DND-41 (cell line): ENCODE measurements around the gene RABGAP1L.

Experiments
- ATAC-seq: fragments of 200-7000 bp; cut with Tn5 transposase; 3 replicates; pipeline ENCODE4 v1.9.1; 2021; ENCODE audit warnings: low read depth; ENCODE audit not compliant: insufficient read depth
- DNase-seq: peaks from one replicate; pipeline ENCODE4 v3.0.0-alpha.2; 2020
- H2AFZ ChIP-seq: 2 replicates; pipeline ENCODE4 v1.6.0; 2012; ENCODE audit warnings: low read depth, low read length
- H3K27ac ChIP-seq: 2 replicates; pipeline ENCODE4 v1.5.1; 2012; ENCODE audit warnings: low read length, inconsistent platforms
- H3K27me3 ChIP-seq: fragments of 200-600 bp; sonication (generic); 2 replicates; pipeline ENCODE4 v1.6.0; 2012; ENCODE audit warnings: low read length, mild to moderate bottlenecking, inconsistent platforms; ENCODE audit not compliant: insufficient read depth, poor library complexity
- H3K36me3 ChIP-seq: 2 replicates; pipeline ENCODE4 v1.5.1; 2012; ENCODE audit warnings: low read length, inconsistent platforms; ENCODE audit not compliant: insufficient read depth
- H3K4me1 ChIP-seq: 2 replicates; pipeline ENCODE4 v1.5.1; 2012; ENCODE audit warnings: mild to moderate bottlenecking, low read length; ENCODE audit not compliant: insufficient read depth
- H3K4me2 ChIP-seq: 2 replicates; pipeline ENCODE4 v1.6.0; 2012; ENCODE audit warnings: mild to moderate bottlenecking, moderate library complexity, low read length, inconsistent platforms; ENCODE audit not compliant: insufficient read depth
- H3K4me3 ChIP-seq, 2 experiments: fragments of 200-600 bp in 1 of 2; shearing (Covaris generic) in 1 of 2; 2 replicates each; pipeline ENCODE4 v1.5.1; 2012 to 2016; ENCODE audit warnings: inconsistent platforms in 2 of 2, low read length in 2 of 2, mild to moderate bottlenecking in 2 of 2, low read depth in 1 of 2, moderate library complexity in 1 of 2
- H3K79me2 ChIP-seq: 2 replicates; pipeline ENCODE4 v1.6.0; 2012; ENCODE audit warnings: low read length, inconsistent platforms; ENCODE audit not compliant: insufficient read depth
- H3K9ac ChIP-seq: 2 replicates; pipeline ENCODE4 v1.6.0; 2012; ENCODE audit warnings: low read depth, mild to moderate bottlenecking, inconsistent platforms, low read length, moderate library complexity
- H3K9me3 ChIP-seq: 2 replicates; pipeline ENCODE4 v1.5.1; 2012; ENCODE audit warnings: low read length, moderate library complexity, mild to moderate bottlenecking, inconsistent platforms; ENCODE audit not compliant: insufficient read depth, severe bottlenecking
- H4K20me1 ChIP-seq: 2 replicates; pipeline ENCODE4 v1.6.0; 2012; ENCODE audit warnings: low read length; ENCODE audit not compliant: insufficient read depth
- CTCF ChIP-seq: IDR thresholded peaks from 2 replicates; pipeline ENCODE4 v1.5.1; 2012; ENCODE audit warnings: borderline replicate concordance, low read length, moderate library complexity, mild to moderate bottlenecking; ENCODE audit not compliant: poor library complexity, severe bottlenecking; ENCODE audit errors: extremely low read depth
- EZH2 ChIP-seq: IDR thresholded peaks from 3 replicates; pipeline ENCODE4 v1.6.1; 2012; ENCODE audit warnings: borderline replicate concordance, low read depth, mild to moderate bottlenecking, moderate library complexity, low read length, inconsistent platforms; ENCODE audit not compliant: severe bottlenecking

RABGAP1L gene

GRCh38 chr1:174764191-174764590 lies 604.9 kb downstream of the RABGAP1L start:
- Histone ChIP-seq H3K9ac (no peak overlapping the region), H3K4me3 (no peak overlapping the region), H3K27me3 (no peaks in the 10 kb centered on the region), H3K4me1 (peaks cover 2% of the 10 kb centered on the region; the same call in 1 of the 2 replicates), H3K9me3 (no peaks in the 10 kb centered on the region), H3K36me3 (no peaks in the 10 kb centered on the region), H4K20me1 (no peaks in the 10 kb centered on the region), H3K4me2 (no peak overlapping the region), H3K79me2 (no peaks in the 10 kb centered on the region), H2AFZ (no peak overlapping the region), H3K27ac (no peak overlapping the region)
- TF ChIP-seq EZH2, result no peak
- TF ChIP-seq CTCF, result no peak
- ATAC-seq (no peak), DNase-seq (no peak)

- Histone ChIP-seq H3K27ac (no peak overlapping the region), H3K4me2 (no peak overlapping the region), H3K9me3 (no peaks in the 10 kb centered on the region), H3K36me3 (no peaks in the 10 kb centered on the region), H3K9ac (no peak overlapping the region), H4K20me1 (no peaks in the 10 kb centered on the region), H2AFZ (no peak overlapping the region), H3K79me2 (no peaks in the 10 kb centered on the region), H3K4me1 (peaks cover 2% of the 10 kb centered on the region; the same call in 1 of the 2 replicates), H3K27me3 (no peaks in the 10 kb centered on the region), H3K4me3 (no peak overlapping the region)
- no peak for ATAC-seq
- no peak for DNase-seq
- TF ChIP-seq EZH2, result no peak
- no peak for TF ChIP-seq CTCF
Observed at GRCh38 chr1:174766727-174767126, 607.4 kb downstream of the RABGAP1L start.

- Histone ChIP-seq H3K4me1 (peaks cover 2% of the 10 kb centered on the region; the same call in 1 of the 2 replicates), H3K9me3 (no peaks in the 10 kb centered on the region), H4K20me1 (no peaks in the 10 kb centered on the region), H3K9ac (no peak overlapping the region), H3K79me2 (no peaks in the 10 kb centered on the region), H3K4me3 (no peak overlapping the region), H3K36me3 (no peaks in the 10 kb centered on the region), H3K27ac (no peak overlapping the region), H3K27me3 (no peaks in the 10 kb centered on the region), H3K4me2 (no peak overlapping the region), H2AFZ (no peak overlapping the region)
- ATAC-seq, result no peak
- no peak for TF ChIP-seq CTCF
- TF ChIP-seq EZH2, result no peak
- no peak for DNase-seq
Observed at GRCh38 chr1:174768516-174768915, 609.2 kb downstream of the RABGAP1L start.

- H3K9ac ChIP-seq, result no peak overlapping the region
- no peak for TF ChIP-seq CTCF
- TF ChIP-seq EZH2, result no peak
- H3K9me3 ChIP-seq, result no peaks in the 10 kb centered on the region
- peaks cover 2% of the 10 kb centered on the region; the same call in 1 of the 2 replicates for H3K4me1 ChIP-seq
- H3K27ac ChIP-seq, result no peak overlapping the region
- no peak overlapping the region for H3K4me2 ChIP-seq
- H3K79me2 ChIP-seq, result no peaks in the 10 kb centered on the region
- no peak for DNase-seq
- H3K4me3 ChIP-seq, result no peak overlapping the region
- H2AFZ ChIP-seq, result no peak overlapping the region
- ATAC-seq, result no peak
- no peaks in the 10 kb centered on the region for H3K36me3 ChIP-seq
- H3K27me3 ChIP-seq, result no peaks in the 10 kb centered on the region
- no peaks in the 10 kb centered on the region for H4K20me1 ChIP-seq
Observed at GRCh38 chr1:174768949-174769348, 609.6 kb downstream of the RABGAP1L start.
